Measurements from ENCODE around the gene HSPA14. TPM values are rescaled to one million over a fixed set of nuclear protein-coding genes. Genes with fewer than 3 reads are reported as not detected.
"Not testable (repeated sequence)": the region's sequence is repeated elsewhere in the genome, so short reads cannot be mapped to it uniquely, and the experiment has no call there.

The HSPA14 gene
- total RNA-seq, 3 donors from 2014 or later: 9.3 to 16.7 (median 16.4) TPM

- intact Hi-C loops (cut with DNase I; ENCODE audit: low total_unique reads): no loop called here
- H3K27ac ChIP-seq: no peak overlapping the region
- no peaks in the 10 kb centered on the region for H3K27me3 ChIP-seq
- no peak overlapping the region for H3K4me3 ChIP-seq
- H3K9me3 ChIP-seq: no peaks in the 10 kb centered on the region
- TF ChIP-seq CTCF (IDR thresholded peaks at IDR 0.05) (no peak), POLR2A (IDR thresholded peaks at IDR 0.05) (no peak)
- no peaks in the 10 kb centered on the region for H3K36me3 ChIP-seq
- DNase-seq (ENCODE audit: low spot score in 2 of 2): no peak
- no peaks in the 10 kb centered on the region for H3K4me1 ChIP-seq
Measured at GRCh38 chr10:14860791-14861190, 22.7 kb downstream of the HSPA14 start.

GRCh38 chr10:14864466-14864865 lies 26.4 kb downstream of the HSPA14 start:
- H3K27ac ChIP-seq; intact Hi-C loops (cut with DNase I; ENCODE audit: low total_unique reads); H3K4me1 ChIP-seq; H3K9me3 ChIP-seq; DNase-seq (ENCODE audit: low spot score in 2 of 2); H3K27me3 ChIP-seq; H3K4me3 ChIP-seq: not testable (repeated sequence)
- H3K36me3 ChIP-seq: peaks cover 10% of the 10 kb centered on the region

- intact Hi-C loops (cut with DNase I; ENCODE audit: low total_unique reads); H3K4me1 ChIP-seq; H3K27ac ChIP-seq; H3K9me3 ChIP-seq; DNase-seq (ENCODE audit: low spot score in 2 of 2); H3K4me3 ChIP-seq; H3K27me3 ChIP-seq: not testable (repeated sequence)
- H3K36me3 ChIP-seq: peaks cover 10% of the 10 kb centered on the region
Measured at GRCh38 chr10:14864871-14865270, 26.8 kb downstream of the HSPA14 start.

GRCh38 chr10:14873090-14873760 lies 35.1 kb downstream of the HSPA14 start:
- DNase-seq (ENCODE audit: low spot score in 2 of 2): no peak
- no peak overlapping the region for H3K27ac ChIP-seq
- intact Hi-C loops (cut with DNase I; ENCODE audit: low total_unique reads): no loop called here
- H3K4me1 ChIP-seq: no peaks in the 10 kb centered on the region
- no peak for TF ChIP-seq POLR2AphosphoS5 (IDR thresholded peaks at IDR 0.05)
- TF ChIP-seq POLR2A (IDR thresholded peaks at IDR 0.05): no peak
- TF ChIP-seq CTCF (IDR thresholded peaks at IDR 0.05): no peak
- no peaks in the 10 kb centered on the region for H3K27me3 ChIP-seq
- H3K36me3 ChIP-seq: peaks cover 3% of the 10 kb centered on the region
- H3K9me3 ChIP-seq: no peaks in the 10 kb centered on the region
- no peak overlapping the region for H3K4me3 ChIP-seq

GRCh38 chr10:14875941-14876340 lies 37.8 kb downstream of the HSPA14 start:
- intact Hi-C loops (cut with DNase I; ENCODE audit: low total_unique reads): no loop called here
- no peak for TF ChIP-seq POLR2AphosphoS5 (IDR thresholded peaks at IDR 0.05)
- TF ChIP-seq POLR2A (IDR thresholded peaks at IDR 0.05): no peak
- no peak for TF ChIP-seq CTCF (IDR thresholded peaks at IDR 0.05)

GRCh38 chr10:14876764-14877163 lies 38.7 kb downstream of the HSPA14 start:
- no peak overlapping the region for H3K27ac ChIP-seq
- H3K4me1 ChIP-seq: no peaks in the 10 kb centered on the region
- H3K36me3 ChIP-seq: no peaks in the 10 kb centered on the region
- no peak for DNase-seq (ENCODE audit: low spot score in 2 of 2)
- TF ChIP-seq CTCF (IDR thresholded peaks at IDR 0.05): no peak
- intact Hi-C loops (cut with DNase I; ENCODE audit: low total_unique reads): no loop called here
- peak overlapping the region in 1 of 3 donors; percentile 84 for H3K4me3 ChIP-seq
- H3K9me3 ChIP-seq: no peaks in the 10 kb centered on the region
- no peaks in the 10 kb centered on the region for H3K27me3 ChIP-seq

More at GRCh38 chr10:14875941-14876340, 37.8 kb downstream of the HSPA14 start:
- Histone ChIP-seq H3K9me3 (no peaks in the 10 kb centered on the region), H3K4me3 (no peak overlapping the region), H3K27me3 (no peaks in the 10 kb centered on the region), H3K27ac (no peak overlapping the region), H3K36me3 (no peaks in the 10 kb centered on the region), H3K4me1 (no peaks in the 10 kb centered on the region)
- no peak for DNase-seq (ENCODE audit: low spot score in 2 of 2)
